Activated T-helper 1 cell treated with anti-CD3 and anti-CD28 coated beads, Interleukin-12 subunit alpha, Interleukin-12 subunit beta, Interleukin-2, Interleukin-4 antibody, amounts not matched to agents 30 ng/mL and 10 ng/mL and 1 ng/mL, durations not matched to agents 14 hours and 24 hours and 36 hours (primary cell): Measurements from ENCODE around the gene TSSK2. TPM values are rescaled to one million over a fixed set of nuclear protein-coding genes. Genes with fewer than 3 reads are reported as not detected.

ENCODE experiments used
- DNase-seq: peaks from one replicate; pipeline ENCODE4 v3.0.0; 2021; ENCODE audit warnings: low spot score
- H3K27ac Mint-ChIP-seq: one replicate; pipeline ENCODE4 v1.8.0; 2021; ENCODE audit warnings: mild to moderate bottlenecking, mixed read lengths
- H3K27me3 Mint-ChIP-seq: one replicate; pipeline ENCODE4 v1.8.0; 2022; ENCODE audit warnings: mild to moderate bottlenecking, moderate library complexity, mixed read lengths; ENCODE audit not compliant: insufficient read depth
- H3K36me3 Mint-ChIP-seq: one replicate; pipeline ENCODE4 v1.8.0; 2021; ENCODE audit warnings: low read depth, mixed read lengths
- H3K4me1 Mint-ChIP-seq: one replicate; pipeline ENCODE4 v1.8.0; 2021; ENCODE audit warnings: low read depth, mixed read lengths
- H3K4me3 Mint-ChIP-seq: one replicate; pipeline ENCODE4 v1.8.0; 2021; ENCODE audit warnings: mild to moderate bottlenecking, moderate library complexity, mixed read lengths
- H3K9me3 Mint-ChIP-seq: one replicate; pipeline ENCODE4 v1.8.0; 2021; ENCODE audit warnings: mixed read lengths
- intact Hi-C: fragments of 100-400 bp; cut with micrococcal nuclease; formaldehyde crosslinking; loops from one replicate; pipeline ENCODE4 v1.15.1; 2024
- total RNA-seq: library from RNA; stranded (reverse); gene quantifications from 2 replicates; pipeline ENCODE4 v1.2.3, GENCODE V29; 2022

The TSSK2 gene
- total RNA-seq, 1 donor from 2014 or later, result not detected

DNA sequence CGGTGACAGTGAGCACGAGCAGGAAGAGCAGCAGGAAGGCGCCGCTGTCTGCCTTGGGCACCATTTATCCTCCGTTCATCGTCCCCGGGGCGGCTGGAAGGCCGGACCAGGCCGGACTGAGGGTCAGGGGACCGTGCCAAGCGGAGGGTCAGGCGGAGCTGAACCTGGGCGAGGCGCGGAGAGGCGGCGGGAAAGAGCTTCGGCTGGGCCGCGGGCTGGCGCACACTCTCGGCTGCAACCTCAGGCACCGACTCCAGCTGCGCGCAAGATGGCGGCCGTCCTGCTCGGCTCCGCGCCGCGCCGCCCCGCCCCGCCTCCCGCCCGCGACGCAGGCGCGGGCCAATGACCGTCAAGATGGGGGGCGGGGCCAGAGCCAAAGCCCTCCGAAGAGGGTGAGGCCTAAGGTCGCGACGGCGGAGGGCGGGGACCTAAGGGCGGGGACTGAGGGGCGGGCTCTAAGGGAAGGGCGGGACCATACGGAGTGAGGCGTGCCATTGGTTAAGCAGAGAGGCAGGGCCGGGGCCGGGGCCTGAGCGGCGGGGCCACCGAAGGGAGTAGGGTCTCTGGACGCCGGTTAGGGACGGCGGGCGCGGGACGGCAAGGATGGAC lies 8.9 kb upstream of the TSSK2 start, which contains the start of gene DGCR2:
DGCR2 (minus strand) TSS at position 270 of the 609 bp plus-strand sequence; CDS start at position 64, 206 bp downstream.
- DNase-seq, result peak; percentile 91
- Mint-ChIP-seq H3K4me1 (peaks cover 47% of the 10 kb centered on the region), H3K27me3 (peaks cover 1% of the 10 kb centered on the region), H3K9me3 (no peaks in the 10 kb centered on the region), H3K27ac (peak within 1 kb of the TSS; percentile 64), H3K36me3 (peaks cover 5% of the 10 kb centered on the region), H3K4me3 (peak within 1 kb of the TSS; percentile 89)
- intact Hi-C loops, result loop anchor here (1.0 to 5.0 kb wide), 6 partner anchors 13 to 357 kb away; partner anchors contain the start of genes CDC45, ESS2, HIRA and MRPL40

DNA sequence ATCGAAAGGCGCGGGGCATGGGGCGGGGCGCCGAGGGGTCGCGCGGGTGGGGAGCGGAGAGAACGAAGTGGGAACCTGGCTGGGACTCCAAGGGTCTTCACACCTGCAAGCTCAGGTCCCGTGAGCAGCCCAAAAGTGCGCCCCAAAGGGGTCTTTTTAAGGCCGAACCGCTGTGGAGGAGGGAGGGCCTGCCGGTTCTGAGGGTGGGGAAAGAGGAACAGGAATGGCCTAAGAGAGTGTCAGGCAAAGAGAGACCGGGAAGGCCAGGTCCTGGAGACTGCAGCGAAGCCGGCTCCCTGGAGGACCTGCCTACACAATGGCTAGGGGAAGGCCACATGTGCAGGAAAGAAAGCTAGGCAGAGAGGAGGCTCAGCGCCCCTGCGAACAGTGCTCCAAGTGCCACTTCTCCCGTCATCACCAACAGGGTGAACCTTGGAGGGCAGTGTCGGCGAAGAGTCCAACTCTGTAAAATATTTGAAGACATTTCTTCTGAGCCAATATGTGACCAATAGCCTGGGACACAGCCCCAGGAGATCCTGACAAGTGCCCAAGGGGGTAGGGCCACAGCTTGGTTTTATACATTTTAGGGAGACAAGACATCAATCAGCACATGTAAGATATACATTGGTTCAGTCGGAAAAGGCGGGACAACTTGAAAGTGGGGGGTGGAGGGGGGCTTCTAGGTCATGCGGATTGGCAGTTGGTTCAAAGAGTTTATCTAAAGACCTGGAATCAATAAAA lies 8.2 kb upstream of the TSSK2 start:
- H3K4me1 Mint-ChIP-seq, result peaks cover 40% of the 10 kb centered on the region
- peaks cover 5% of the 10 kb centered on the region for H3K36me3 Mint-ChIP-seq
- no peak overlapping the region for H3K27ac Mint-ChIP-seq
- peaks cover 1% of the 10 kb centered on the region for H3K27me3 Mint-ChIP-seq
- no peak for DNase-seq
- H3K9me3 Mint-ChIP-seq, result no peaks in the 10 kb centered on the region
- peak overlapping the region; percentile 81 for H3K4me3 Mint-ChIP-seq
- intact Hi-C loops, result loop anchor here (1.0 to 5.0 kb wide), 6 partner anchors 14 to 356 kb away; partner anchors contain the start of genes CDC45, ESS2, HIRA and MRPL40

DNA sequence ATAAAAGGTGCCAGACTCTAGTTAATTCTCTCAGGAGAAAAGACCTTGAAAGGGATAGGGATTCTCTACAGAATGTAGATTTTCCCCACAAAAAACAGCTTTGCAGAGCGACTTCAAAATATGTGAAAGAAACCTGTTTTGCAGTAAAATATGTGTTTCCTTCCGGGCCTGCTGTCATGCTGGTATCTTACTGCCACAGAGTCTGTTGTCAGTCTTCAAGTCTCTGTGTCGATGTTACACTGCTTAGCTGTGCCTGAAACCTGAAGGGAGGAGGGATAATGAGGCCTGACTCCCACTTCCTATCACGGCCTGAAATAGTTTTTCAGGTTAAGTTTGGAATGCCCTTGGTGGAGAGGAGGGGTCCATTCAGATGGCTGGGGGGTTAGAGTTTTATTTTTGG lies 7.2 kb upstream of the TSSK2 start:
- Mint-ChIP-seq H3K27me3 (peaks cover 1% of the 10 kb centered on the region), H3K4me3 (no peak overlapping the region), H3K27ac (no peak overlapping the region), H3K4me1 (peaks cover 30% of the 10 kb centered on the region), H3K36me3 (peaks cover 5% of the 10 kb centered on the region), H3K9me3 (no peaks in the 10 kb centered on the region)
- DNase-seq, result no peak
- intact Hi-C loops, result loop anchor here (5.0 kb wide), 1 partner anchor 308 kb away; the partner anchor contains the start of genes HIRA and MRPL40

DNA sequence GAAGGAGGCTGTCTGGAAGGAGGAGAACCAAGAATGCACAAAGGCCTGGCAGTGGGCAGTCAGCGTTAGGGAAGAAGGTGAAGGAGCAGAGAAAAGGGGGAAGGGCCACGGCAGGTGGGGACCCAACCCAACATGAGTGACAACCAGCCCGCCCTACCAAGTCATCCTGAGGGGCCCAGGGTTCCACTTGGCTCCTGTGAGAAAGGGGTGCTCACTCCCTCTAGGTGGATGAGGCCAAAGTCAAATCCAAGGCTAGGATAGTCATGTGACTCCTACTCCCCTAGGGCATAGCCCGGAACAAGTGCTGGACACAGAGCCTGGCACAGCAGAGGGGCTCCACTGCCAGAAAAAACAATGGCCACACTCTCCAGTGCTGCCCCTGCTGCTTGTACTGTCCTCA lies 6.7 kb upstream of the TSSK2 start:
- H3K27me3 Mint-ChIP-seq, result peaks cover 1% of the 10 kb centered on the region
- H3K9me3 Mint-ChIP-seq, result no peaks in the 10 kb centered on the region
- no peak overlapping the region for H3K4me3 Mint-ChIP-seq
- peaks cover 5% of the 10 kb centered on the region for H3K36me3 Mint-ChIP-seq
- H3K4me1 Mint-ChIP-seq, result peaks cover 29% of the 10 kb centered on the region
- DNase-seq, result no peak
- no peak overlapping the region for H3K27ac Mint-ChIP-seq
- intact Hi-C loops, result loop anchor here (5.0 kb wide), 1 partner anchor 308 kb away; the partner anchor contains the start of genes HIRA and MRPL40

DNA sequence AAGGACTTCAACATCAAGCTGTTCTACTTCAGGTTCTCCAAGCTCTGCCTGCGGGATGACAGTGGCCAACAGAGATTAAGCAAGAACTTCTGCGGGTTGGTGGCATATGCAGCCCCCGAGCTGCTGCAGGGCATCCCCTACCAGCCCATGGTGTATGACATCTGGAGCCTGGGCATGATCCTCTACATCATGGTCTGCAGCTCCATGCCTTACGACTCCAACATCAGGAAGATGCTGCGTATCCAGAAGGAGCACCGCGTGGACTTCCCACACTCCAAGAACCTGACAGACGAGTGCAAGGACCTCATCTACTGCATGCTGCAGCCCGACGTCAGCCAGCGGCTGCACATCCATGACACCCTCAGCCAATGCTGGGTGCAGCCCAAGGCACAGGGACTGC lies 6.1 kb upstream of the TSSK2 start:
- peaks cover 4% of the 10 kb centered on the region for H3K36me3 Mint-ChIP-seq
- intact Hi-C loops, result no loop called here
- peaks cover 1% of the 10 kb centered on the region for H3K27me3 Mint-ChIP-seq
- H3K9me3 Mint-ChIP-seq, result no peaks in the 10 kb centered on the region
- H3K4me3 Mint-ChIP-seq, result no peak overlapping the region
- peaks cover 22% of the 10 kb centered on the region for H3K4me1 Mint-ChIP-seq
- no peak for DNase-seq
- H3K27ac Mint-ChIP-seq, result no peak overlapping the region

DNA sequence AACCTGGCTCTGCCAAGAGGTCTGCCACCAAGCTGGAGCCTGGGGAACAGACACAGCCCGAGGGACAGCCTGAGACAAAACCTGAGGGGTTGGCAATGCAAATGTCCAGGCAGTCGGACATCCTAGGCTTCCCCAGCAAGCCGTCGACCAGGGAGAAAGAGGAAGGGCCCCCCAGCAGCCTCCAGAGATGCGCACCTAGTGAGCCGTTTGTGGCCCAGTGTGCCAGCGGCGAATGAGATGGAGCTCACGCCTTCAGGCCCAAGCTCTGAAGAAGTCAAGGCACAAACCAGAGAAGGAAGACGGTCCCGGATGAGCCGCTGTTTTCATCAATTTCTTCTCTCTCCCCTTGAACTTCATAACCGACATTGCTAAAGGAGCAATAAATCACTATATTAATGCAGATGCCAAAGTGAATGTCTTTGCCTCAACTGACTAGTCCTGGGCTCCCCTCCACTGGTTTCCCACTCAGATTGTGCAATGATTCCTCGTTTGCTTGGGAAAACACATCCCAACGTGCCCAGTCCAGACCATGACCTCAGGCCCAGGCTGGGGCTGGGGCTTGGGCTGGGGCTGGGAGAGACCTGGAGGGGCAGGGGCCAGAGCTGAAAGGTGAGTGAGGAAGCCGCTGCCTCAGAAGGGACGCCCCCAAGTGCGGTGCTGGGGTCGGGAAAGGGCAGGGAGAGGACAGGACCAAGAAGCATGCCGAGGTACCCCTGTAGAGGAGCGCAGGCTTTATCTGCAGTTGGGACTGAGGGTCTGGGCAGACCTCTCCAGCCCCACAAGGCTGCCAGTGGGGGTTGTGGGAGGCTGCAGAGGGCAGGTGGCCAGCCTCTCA lies 5.4 kb upstream of the TSSK2 start:
- peaks cover 15% of the 10 kb centered on the region for H3K4me1 Mint-ChIP-seq
- no peaks in the 10 kb centered on the region for H3K36me3 Mint-ChIP-seq
- H3K9me3 Mint-ChIP-seq, result no peaks in the 10 kb centered on the region
- H3K4me3 Mint-ChIP-seq, result no peak overlapping the region
- intact Hi-C loops, result no loop called here
- H3K27me3 Mint-ChIP-seq, result peaks cover 1% of the 10 kb centered on the region
- H3K27ac Mint-ChIP-seq, result no peak overlapping the region
- no peak for DNase-seq

DNA sequence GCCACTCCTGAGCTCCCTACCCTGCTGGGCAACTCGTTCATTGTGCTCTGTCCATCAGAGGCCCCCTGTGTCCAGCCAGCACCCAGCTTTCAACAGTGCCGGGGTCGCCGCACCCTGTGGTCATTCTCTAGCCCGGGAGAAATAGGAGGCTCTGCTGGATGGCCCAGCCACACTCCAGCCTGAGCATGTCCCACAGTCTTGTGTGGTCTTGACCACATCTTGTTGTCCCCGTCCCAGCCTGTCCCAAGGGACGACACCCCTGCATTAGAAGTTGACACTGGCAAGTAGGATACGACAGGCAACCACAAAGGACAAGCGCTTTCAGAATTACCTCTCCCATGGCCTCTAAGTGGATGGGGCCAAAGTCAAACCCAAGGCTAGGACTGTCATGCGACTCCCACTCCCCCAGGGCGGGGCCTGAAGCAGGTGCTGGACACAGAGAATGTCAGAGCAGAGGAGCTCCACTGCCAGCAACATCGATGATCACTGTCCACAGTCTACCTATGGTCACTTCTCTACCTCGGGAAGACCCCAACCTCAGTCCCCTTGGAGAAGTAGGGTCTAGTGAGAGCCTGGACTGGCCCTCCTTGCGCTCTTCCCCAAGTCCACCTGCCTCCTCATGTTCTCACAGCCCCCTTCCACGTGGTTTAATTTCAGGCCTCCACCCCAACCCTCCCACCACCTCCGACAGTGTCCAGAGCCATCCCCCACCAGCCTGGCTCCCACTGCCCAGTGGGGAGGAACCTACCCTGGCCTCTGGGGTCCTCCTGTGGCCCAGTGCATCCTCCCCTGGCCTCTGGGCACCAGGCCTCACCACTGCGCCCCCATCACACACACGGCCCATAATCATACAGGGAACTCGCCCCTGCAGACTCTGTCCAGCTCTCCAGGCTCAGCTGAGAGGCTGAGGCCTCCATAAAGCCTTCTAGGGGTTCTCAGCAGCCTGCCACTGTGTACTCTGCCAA lies 4.5 kb upstream of the TSSK2 start:
- H3K9me3 Mint-ChIP-seq, result no peaks in the 10 kb centered on the region
- H3K27me3 Mint-ChIP-seq, result peaks cover 1% of the 10 kb centered on the region
- H3K4me1 Mint-ChIP-seq, result peaks cover 7% of the 10 kb centered on the region
- H3K4me3 Mint-ChIP-seq, result no peak overlapping the region
- no peak overlapping the region for H3K27ac Mint-ChIP-seq
- intact Hi-C loops, result no loop called here
- DNase-seq, result no peak
- H3K36me3 Mint-ChIP-seq, result no peaks in the 10 kb centered on the region

DNA sequence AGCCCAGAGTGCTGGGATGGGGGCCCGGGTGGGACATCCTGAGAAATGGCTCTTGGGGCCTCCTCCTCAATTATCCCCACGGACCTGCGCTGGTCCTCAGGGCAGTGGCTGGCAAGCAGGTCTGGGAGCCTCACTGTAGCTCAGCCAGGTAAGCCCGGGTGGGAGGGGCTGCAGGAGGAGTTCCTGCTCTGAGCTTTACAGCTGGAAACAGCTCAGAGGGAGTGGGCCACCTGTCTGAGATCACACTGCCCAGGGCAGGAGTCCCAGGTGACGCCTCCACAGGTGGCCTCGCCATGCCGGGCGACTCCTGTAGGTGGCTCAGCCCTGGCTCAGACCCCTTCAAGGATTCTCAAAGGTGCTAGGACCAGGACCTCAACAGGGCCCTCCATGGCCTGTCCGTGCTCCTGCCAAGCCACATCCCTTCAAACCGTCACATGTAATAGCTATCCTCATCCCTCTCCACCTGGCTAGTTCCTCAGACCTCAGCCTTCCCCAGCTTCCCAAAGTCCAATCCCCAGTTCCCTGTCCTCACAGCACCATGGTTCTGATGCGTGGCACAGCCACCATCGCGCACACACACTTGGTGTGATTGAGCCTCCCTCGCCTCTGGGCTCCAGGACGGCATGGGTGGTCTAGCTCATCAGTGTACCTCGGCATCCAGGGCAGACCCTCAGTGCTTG lies 3.6 kb upstream of the TSSK2 start:
- Mint-ChIP-seq H3K27ac (no peak overlapping the region), H3K4me1 (peaks cover 7% of the 10 kb centered on the region), H3K9me3 (no peaks in the 10 kb centered on the region), H3K27me3 (peaks cover 1% of the 10 kb centered on the region), H3K36me3 (no peaks in the 10 kb centered on the region), H3K4me3 (no peak overlapping the region)
- no peak for DNase-seq
- intact Hi-C loops, result no loop called here

DNA sequence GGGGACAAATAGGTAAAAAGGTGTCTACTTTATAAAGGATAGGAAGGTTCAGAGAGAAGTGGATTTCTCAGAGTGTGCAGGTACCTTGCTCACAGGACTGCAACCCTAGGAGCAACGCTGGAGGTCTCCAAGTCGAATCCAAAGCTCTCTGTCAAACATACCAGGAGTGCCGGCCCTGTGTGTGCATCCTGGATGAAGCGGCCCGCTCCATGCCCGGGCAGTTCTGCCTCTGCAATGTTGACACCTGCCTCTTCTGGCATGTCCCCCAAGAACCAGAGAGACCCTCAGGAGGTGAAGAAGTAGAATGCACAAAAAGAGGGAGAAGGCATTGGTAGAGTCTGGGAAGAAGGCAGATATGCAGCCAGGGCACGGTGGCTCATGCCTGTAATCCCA lies 3.1 kb upstream of the TSSK2 start:
- peaks cover 1% of the 10 kb centered on the region for H3K4me1 Mint-ChIP-seq
- H3K4me3 Mint-ChIP-seq, result no peak overlapping the region
- intact Hi-C loops, result no loop called here
- no peaks in the 10 kb centered on the region for H3K27me3 Mint-ChIP-seq
- no peak for DNase-seq
- H3K27ac Mint-ChIP-seq, result no peak overlapping the region
- H3K36me3 Mint-ChIP-seq, result no peaks in the 10 kb centered on the region
- H3K9me3 Mint-ChIP-seq, result no peaks in the 10 kb centered on the region

DNA sequence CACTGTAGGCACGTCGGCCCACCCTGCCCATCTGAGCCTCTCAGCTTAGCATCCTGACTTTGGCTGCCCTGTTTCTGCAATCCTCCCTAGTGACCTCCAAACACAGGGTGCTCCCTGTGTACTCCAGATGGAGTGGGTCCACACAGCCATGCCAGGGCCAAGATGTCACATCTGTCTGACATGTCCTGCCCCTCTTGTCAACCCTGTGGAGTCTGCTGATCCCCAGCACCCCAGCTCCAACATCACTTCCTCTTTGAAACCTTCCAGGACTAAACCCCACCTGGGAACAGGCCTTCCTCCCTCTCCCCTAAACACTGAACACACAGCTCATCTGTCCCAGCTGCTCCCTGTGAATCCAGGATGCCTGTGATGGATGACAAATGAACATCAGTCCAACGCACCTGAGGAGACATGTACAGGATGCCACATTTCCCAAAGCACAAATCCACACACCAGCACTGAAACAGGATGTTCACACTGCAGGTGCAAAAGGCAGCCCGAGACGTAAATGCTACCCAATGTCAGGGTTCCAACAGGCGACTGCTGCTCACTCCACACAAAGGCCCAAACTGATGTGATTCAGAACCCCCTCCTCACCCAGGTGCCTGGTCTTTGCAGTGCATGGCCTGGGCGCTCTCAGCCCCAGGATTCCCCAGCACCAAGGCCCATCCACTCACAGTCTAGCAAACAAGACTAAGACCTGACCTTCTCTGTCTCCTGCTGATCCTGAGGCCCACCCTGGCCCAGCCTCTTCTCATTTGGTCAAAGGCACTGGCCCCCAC lies 2.0 kb upstream of the TSSK2 start:
- no peaks in the 10 kb centered on the region for H3K4me1 Mint-ChIP-seq
- H3K27ac Mint-ChIP-seq, result no peak overlapping the region
- DNase-seq, result no peak
- no peaks in the 10 kb centered on the region for H3K9me3 Mint-ChIP-seq
- H3K27me3 Mint-ChIP-seq, result no peaks in the 10 kb centered on the region
- no peak overlapping the region for H3K4me3 Mint-ChIP-seq
- no peaks in the 10 kb centered on the region for H3K36me3 Mint-ChIP-seq
- intact Hi-C loops, result no loop called here

DNA sequence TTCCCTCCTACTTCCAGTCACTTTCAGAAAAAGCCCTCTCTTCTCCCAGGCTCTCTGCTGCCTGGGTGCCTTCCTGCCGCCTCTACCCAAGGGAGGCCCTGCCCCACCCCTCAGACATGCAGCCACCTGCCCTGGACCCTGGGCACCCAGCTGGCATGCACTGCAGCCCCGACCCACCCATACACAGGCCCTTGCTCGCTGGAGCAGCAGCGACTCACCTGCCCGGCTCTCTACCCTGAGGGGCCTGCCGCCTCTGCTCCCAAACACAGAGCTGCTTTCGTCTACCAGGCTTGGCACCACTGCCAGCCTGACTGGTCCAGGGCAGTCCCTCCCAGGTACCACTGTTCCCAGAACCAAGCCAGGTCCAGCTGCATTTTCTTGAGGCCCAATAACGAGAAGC lies 1.2 kb upstream of the TSSK2 start:
- intact Hi-C loops, result no loop called here
- H3K27ac Mint-ChIP-seq, result no peak overlapping the region
- H3K9me3 Mint-ChIP-seq, result no peaks in the 10 kb centered on the region
- no peaks in the 10 kb centered on the region for H3K4me1 Mint-ChIP-seq
- H3K4me3 Mint-ChIP-seq, result no peak overlapping the region
- DNase-seq, result no peak
- H3K27me3 Mint-ChIP-seq, result no peaks in the 10 kb centered on the region
- H3K36me3 Mint-ChIP-seq, result peaks cover under 1% of the 10 kb centered on the region
